Neural cell (in vitro differentiated cells): ENCODE data around the gene FBN1. TPM values are rescaled to one million over a fixed set of nuclear protein-coding genes. Genes with fewer than 3 reads are reported as not detected.
A peak's percentile ranks its signal among the peaks of the same experiment; 100 is the strongest.

Experiments
- H2AFZ ChIP-seq: fragments of 200-600, 300-800 bp; sonication (generic), shearing (Covaris generic); 2 replicates; pipeline ENCODE4 v1.6.0; 2014; ENCODE audit warnings: low read depth, mild to moderate bottlenecking, antibody characterized with exemption, low read length, moderate library complexity
- H3F3A ChIP-seq: fragments of 200-600 bp; shearing (Covaris generic); 2 replicates; pipeline ENCODE4 v1.6.1; 2016; ENCODE audit warnings: mild to moderate bottlenecking, moderate library complexity, mixed read lengths, antibody characterized with exemption, low read length; ENCODE audit not compliant: insufficient read depth, poor library complexity, severe bottlenecking
- H3K27ac ChIP-seq: fragments of 200-600, 300-800 bp; sonication (generic), shearing (Covaris generic); 2 replicates; pipeline ENCODE4 v1.5.1; 2014; ENCODE audit warnings: mild to moderate bottlenecking, low read length, moderate library complexity
- H3K27me3 ChIP-seq: fragments of 300-800, 200-600 bp; sonication (generic), shearing (Covaris generic); 2 replicates; pipeline ENCODE4 v1.6.0; 2014; ENCODE audit warnings: mild to moderate bottlenecking, low read depth, low read length, moderate library complexity; ENCODE audit not compliant: insufficient read depth
- H3K36me3 ChIP-seq: fragments of 300-800, 200-600 bp; sonication (generic), shearing (Covaris generic); 2 replicates; pipeline ENCODE4 v1.5.1; 2014; ENCODE audit warnings: mild to moderate bottlenecking, antibody characterized with exemption, low read length, moderate library complexity; ENCODE audit not compliant: insufficient read depth
- H3K4me2 ChIP-seq: fragments of 300-800, 200-600 bp; sonication (generic), shearing (Covaris generic); 2 replicates; pipeline ENCODE4 v1.6.0; 2014; ENCODE audit warnings: mild to moderate bottlenecking, low read length
- H3K4me3 ChIP-seq: fragments of 300-800, 200-600 bp; sonication (generic), shearing (Covaris generic); 2 replicates; pipeline ENCODE4 v1.5.1; 2014; ENCODE audit warnings: mild to moderate bottlenecking, low read length, moderate library complexity
- H3K79me2 ChIP-seq: fragments of 200-600 bp; shearing (Covaris generic); replicated peaks from 2 replicates; pipeline ENCODE4 v1.6.0; 2014; ENCODE audit warnings: mild to moderate bottlenecking, low read length, moderate library complexity; ENCODE audit not compliant: insufficient read depth
- H3K9ac ChIP-seq: fragments of 300-800, 200-600 bp; sonication (generic), shearing (Covaris generic); 2 replicates; pipeline ENCODE4 v1.6.1; 2016; ENCODE audit warnings: mild to moderate bottlenecking, low read length, mixed read lengths
- H3K9me2 ChIP-seq: fragments of 200-600 bp; shearing (Covaris generic); 2 replicates; pipeline ENCODE4 v1.6.1; 2016; ENCODE audit warnings: mild to moderate bottlenecking, low read length, mixed read lengths; ENCODE audit not compliant: insufficient read depth
- H3K9me3 ChIP-seq: fragments of 200-600, 300-800 bp; sonication (generic), shearing (Covaris generic); 2 replicates; pipeline ENCODE4 v1.6.1; 2016; ENCODE audit warnings: mild to moderate bottlenecking, mixed run types, low read length, moderate library complexity, mixed read lengths
- H4K20me1 ChIP-seq: fragments of 200-600 bp; shearing (Covaris generic); 2 replicates; pipeline ENCODE4 v1.6.1; 2016; ENCODE audit warnings: mild to moderate bottlenecking, mixed run types; ENCODE audit not compliant: insufficient read depth
- CTCF ChIP-seq: fragments of 450-650 bp; IDR thresholded peaks from 2 replicates; pipeline ENCODE4 v1.5.1; 2014; ENCODE audit warnings: antibody characterized with exemption, mild to moderate bottlenecking, moderate library complexity; ENCODE audit not compliant: poor library complexity, severe bottlenecking
- EP300 ChIP-seq: fragments of 450-650 bp; conservative IDR thresholded peaks from 2 replicates; pipeline ENCODE4 v1.6.1; 2014; ENCODE audit warnings: antibody characterized with exemption, mild to moderate bottlenecking, moderate library complexity; ENCODE audit not compliant: poor library complexity, severe bottlenecking
- EZH2 ChIP-seq: fragments of 200-600, 300-800 bp; shearing (Covaris generic), sonication (generic); IDR thresholded peaks from 2 replicates; pipeline ENCODE4 v1.6.1; 2014; ENCODE audit warnings: antibody characterized with exemption, low read length, borderline replicate concordance, mild to moderate bottlenecking; ENCODE audit not compliant: insufficient read depth, poor library complexity, severe bottlenecking
- MXI1 ChIP-seq: fragments of 450-650 bp; conservative IDR thresholded peaks from 2 replicates; pipeline ENCODE4 v1.6.1; 2014; ENCODE audit warnings: antibody characterized with exemption, mild to moderate bottlenecking; ENCODE audit not compliant: poor library complexity, severe bottlenecking
- POLR2AphosphoS5 ChIP-seq: IDR thresholded peaks from 2 replicates; pipeline ENCODE4 v1.6.1; 2012
- RAD21 ChIP-seq: fragments of 450-650 bp; conservative IDR thresholded peaks from 2 replicates; pipeline ENCODE4 v1.6.1; 2014; ENCODE audit warnings: antibody characterized with exemption, mild to moderate bottlenecking, moderate library complexity
- REST ChIP-seq: IDR thresholded peaks from 2 replicates; pipeline ENCODE4 v1.6.1; 2012; ENCODE audit warnings: borderline replicate concordance
- SMC3 ChIP-seq: fragments of 450-650 bp; conservative IDR thresholded peaks from 2 replicates; pipeline ENCODE4 v1.6.1; 2014; ENCODE audit warnings: antibody characterized with exemption, mild to moderate bottlenecking, moderate library complexity; ENCODE audit not compliant: poor library complexity
- TAF1 ChIP-seq: IDR thresholded peaks from 2 replicates; pipeline ENCODE4 v1.6.1; 2012; ENCODE audit warnings: low read depth
- polyA plus RNA-seq: library from polyadenylated mRNA; depleted of rRNA; stranded (reverse); fragments of >200 nt; gene quantifications from 2 replicates; pipeline ENCODE4 v1.2.3, GENCODE V29; 2014

Gene FBN1
- polyA plus RNA-seq, 1 donor from 2014 or later = 22.0 TPM

GRCh38 chr15:48680841-48681240, 35.3 kb upstream of the FBN1 start:
- no peaks in the 10 kb centered on the region for H3K9me2 ChIP-seq
- H3K9me3 ChIP-seq = no peaks in the 10 kb centered on the region
- no peaks in the 10 kb centered on the region for H3K79me2 ChIP-seq
- TF ChIP-seq RAD21 = no peak
- TF ChIP-seq REST = no peak
- no peak for TF ChIP-seq TAF1
- TF ChIP-seq SMC3 = no peak
- no peak for TF ChIP-seq EP300
- H3K4me2 ChIP-seq = no peak overlapping the region
- no peaks in the 10 kb centered on the region for H3F3A ChIP-seq
- no peaks in the 10 kb centered on the region for H3K36me3 ChIP-seq
- no peak overlapping the region for H3K4me3 ChIP-seq
- H4K20me1 ChIP-seq = no peaks in the 10 kb centered on the region
- H3K27me3 ChIP-seq = no peaks in the 10 kb centered on the region
- no peak overlapping the region for H2AFZ ChIP-seq
- no peak overlapping the region for H3K27ac ChIP-seq
- H3K9ac ChIP-seq = no peak overlapping the region

GRCh38 chr15:48679952-48680351, 34.4 kb upstream of the FBN1 start:
- H3K9me3 ChIP-seq = no peaks in the 10 kb centered on the region
- no peak overlapping the region for H2AFZ ChIP-seq
- no peaks in the 10 kb centered on the region for H4K20me1 ChIP-seq
- H3K27me3 ChIP-seq = no peaks in the 10 kb centered on the region
- no peak overlapping the region for H3K9ac ChIP-seq
- no peak overlapping the region for H3K4me2 ChIP-seq
- no peaks in the 10 kb centered on the region for H3F3A ChIP-seq
- no peaks in the 10 kb centered on the region for H3K9me2 ChIP-seq
- no peak overlapping the region for H3K4me3 ChIP-seq
- no peaks in the 10 kb centered on the region for H3K36me3 ChIP-seq
- H3K79me2 ChIP-seq = no peaks in the 10 kb centered on the region
- TF ChIP-seq SMC3 (no peak), REST (no peak), EZH2 (no peak), MXI1 (no peak), POLR2AphosphoS5 (peak; percentile 23), EP300 (peak; percentile 62), CTCF (no peak), RAD21 (no peak), TAF1 (no peak)
- peak overlapping the region; percentile 43 for H3K27ac ChIP-seq
